GM20431 (cell line): ENCODE measurements around the gene SMIM26.

Experiments used
- in situ Hi-C: fragments of 300-500 bp; cut with MseI, MboI; formaldehyde crosslinking; loops from one replicate; pipeline ENCODE4 v1.15.0; 2020; ENCODE audit warnings: low sequenced_read_pairs; ENCODE audit not compliant: unreplicated experiment

The SMIM26 gene

GRCh38 chr20:18578581-18578980 is 11.3 kb downstream of the SMIM26 start:
- in situ Hi-C loops, result no loop called here

GRCh38 chr20:18580012-18580411 is 12.8 kb downstream of the SMIM26 start:
- in situ Hi-C loops, result no loop called here

- in situ Hi-C loops, result no loop called here
Measured at GRCh38 chr20:18585134-18585533, 17.9 kb downstream of the SMIM26 start.

GRCh38 chr20:18587665-18588573 is 20.7 kb downstream of the SMIM26 start, which contains the start of gene DTD1:
DTD1 (plus strand) TSS chr20:18588054; CDS start chr20:18588073, 19 bp downstream.
- in situ Hi-C loops, result no loop called here

DNA sequence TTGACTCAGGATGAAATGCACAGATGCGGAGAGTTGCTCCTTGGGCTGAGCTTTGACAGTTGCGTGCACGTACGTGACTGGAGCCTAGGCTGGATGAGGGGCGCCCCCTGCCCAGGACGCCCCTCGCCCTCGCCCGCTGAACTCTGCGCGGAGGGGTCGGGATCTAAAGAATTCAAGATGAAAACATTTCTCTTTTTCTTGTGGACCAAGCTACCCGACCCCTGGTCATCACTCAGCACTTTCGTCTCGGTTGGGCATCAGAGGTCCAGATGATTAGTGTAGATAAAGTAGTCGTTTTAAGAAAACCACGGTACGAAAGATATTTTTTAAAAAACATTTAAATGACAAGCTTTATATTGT is 21.3 kb downstream of the SMIM26 start:
- in situ Hi-C loops, result no loop called here

GRCh38 chr20:18589941-18590674 is 22.9 kb downstream of the SMIM26 start:
- in situ Hi-C loops, result no loop called here

GRCh38 chr20:18596270-18596669 is 29.0 kb downstream of the SMIM26 start:
- in situ Hi-C loops, result no loop called here

DNA sequence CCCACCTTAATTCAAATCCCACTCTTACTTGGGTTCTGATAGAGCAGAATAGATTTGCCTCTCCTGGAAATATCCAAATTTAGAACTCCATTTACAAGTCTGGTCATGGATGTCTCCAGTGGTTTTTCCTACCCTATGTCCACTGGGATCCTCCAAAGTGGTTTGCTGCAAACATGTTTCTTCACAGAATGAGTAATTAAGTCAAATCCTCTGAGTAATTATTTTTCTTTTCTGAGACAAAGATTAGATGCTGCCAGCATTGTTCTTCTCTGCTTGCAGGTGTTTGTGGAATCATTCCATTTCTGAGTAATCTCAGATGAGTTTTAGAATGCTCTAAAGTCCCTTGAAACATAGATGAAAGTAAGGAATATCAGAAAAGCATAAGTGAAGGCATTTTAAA is 42.5 kb downstream of the SMIM26 start:
- in situ Hi-C loops, result no loop called here

- in situ Hi-C loops, result no loop called here
Measured at GRCh38 chr20:18611492-18611891, 44.3 kb downstream of the SMIM26 start.

GRCh38 chr20:18613553-18613952 is 46.3 kb downstream of the SMIM26 start:
- in situ Hi-C loops, result no loop called here

DNA sequence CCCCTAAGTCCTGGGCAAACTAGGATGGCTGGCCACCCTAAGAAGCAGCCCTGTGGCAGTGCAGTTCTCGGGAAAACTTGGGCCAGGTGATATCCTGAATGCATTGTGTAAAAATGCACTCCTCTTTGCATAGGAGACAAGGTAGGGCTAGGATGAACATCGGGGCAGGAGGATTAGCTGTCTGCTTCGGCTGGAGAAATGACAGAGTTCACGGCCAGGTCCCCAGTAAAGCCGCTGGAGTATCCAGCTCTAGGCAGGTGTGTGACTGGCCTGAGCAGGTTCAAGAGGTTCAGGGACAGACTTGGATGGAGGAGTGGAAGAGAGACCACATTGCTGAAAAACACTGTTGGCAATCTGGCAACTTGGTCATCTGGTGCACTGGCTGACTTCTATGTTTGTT is 47.0 kb downstream of the SMIM26 start:
- in situ Hi-C loops, result no loop called here

DNA sequence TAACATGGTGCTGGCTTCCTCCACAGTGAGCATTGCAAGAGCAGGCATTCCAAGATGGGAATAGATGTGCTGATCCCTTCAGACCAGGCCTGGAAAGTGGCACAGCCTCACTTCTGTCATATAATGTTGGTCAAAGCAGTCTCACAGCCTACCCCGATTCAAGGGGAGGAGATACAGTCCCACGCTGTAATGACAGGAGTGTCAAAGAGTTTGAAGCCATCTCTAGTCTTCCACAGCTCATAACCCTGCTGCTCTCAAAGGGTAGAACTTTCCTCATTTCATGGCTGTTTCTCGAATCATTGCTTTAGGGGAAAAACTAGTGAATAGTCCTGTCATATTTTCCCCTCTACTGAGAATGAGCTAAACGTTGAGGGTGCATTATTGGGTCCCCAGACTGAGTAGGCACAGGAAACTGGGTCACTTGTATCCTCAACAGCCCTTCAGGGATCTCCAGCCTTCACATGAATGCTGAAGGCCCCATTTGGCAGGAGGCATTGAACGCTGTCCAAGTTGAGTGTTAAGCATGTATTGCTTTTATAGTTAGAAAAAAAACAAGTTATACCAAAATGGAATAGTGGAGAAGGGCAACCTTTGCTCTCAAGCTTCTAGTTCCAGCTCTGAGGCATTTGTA is 47.9 kb downstream of the SMIM26 start:
- in situ Hi-C loops, result no loop called here
